OCI-LY3 (cell line): ENCODE data around the gene CAMK2B.

Source experiments
- CTCF ChIP-seq: fragments of 200-600, 300-600 bp; sonication (generic); IDR thresholded peaks from 2 replicates; pipeline ENCODE4 v1.5.1; 2014; ENCODE audit warnings: antibody characterized with exemption, low read length, low read depth
- EZH2phosphoT487 ChIP-seq: fragments of 200-600 bp; shearing (Covaris generic); IDR thresholded peaks from 2 replicates; pipeline ENCODE4 v1.6.1; 2018; ENCODE audit warnings: antibody characterized with exemption, mixed run types, low read depth

GRCh38 chr7:44287488-44288380 is 37.7 kb downstream of the CAMK2B start:
- TF ChIP-seq CTCF: no peak
- TF ChIP-seq EZH2phosphoT487: no peak
